Activated naive CD4-positive, alpha-beta T cell treated with anti-CD3 and anti-CD28 coated beads, Interleukin-2, amount 10 ng/mL, durations not matched to agents 7 days and 5 days (primary cell): Measurements from ENCODE around the gene ISM1.

Experiments
- CTCF ChIA-PET: fragments of 350-600 bp; sonication (Branson Sonifier 250); formaldehyde crosslinking; loops from one replicate; lab custom pipeline; 2021; ENCODE audit warnings: antibody characterized with exemption; lab: Charles Lee
- DNase-seq: peaks from one replicate; pipeline ENCODE4 v3.0.0-alpha.2; 2020
- H3K27ac Mint-ChIP-seq: one replicate; pipeline ENCODE4 v1.8.0; 2021; ENCODE audit warnings: mild to moderate bottlenecking, moderate library complexity, mixed read lengths
- H3K27me3 Mint-ChIP-seq: one replicate; pipeline ENCODE4 v1.8.0; 2021; ENCODE audit warnings: mild to moderate bottlenecking, mixed read lengths
- H3K36me3 Mint-ChIP-seq: one replicate; pipeline ENCODE4 v1.8.0; 2021; ENCODE audit warnings: mixed read lengths
- H3K4me1 Mint-ChIP-seq: one replicate; pipeline ENCODE4 v1.8.0; 2021; ENCODE audit warnings: mixed read lengths
- H3K4me3 Mint-ChIP-seq: one replicate; pipeline ENCODE4 v1.8.0; 2021; ENCODE audit warnings: mild to moderate bottlenecking, moderate library complexity, mixed read lengths
- H3K9me3 Mint-ChIP-seq: one replicate; pipeline ENCODE4 v1.8.0; 2021; ENCODE audit warnings: mixed read lengths

ISM1 gene

DNA sequence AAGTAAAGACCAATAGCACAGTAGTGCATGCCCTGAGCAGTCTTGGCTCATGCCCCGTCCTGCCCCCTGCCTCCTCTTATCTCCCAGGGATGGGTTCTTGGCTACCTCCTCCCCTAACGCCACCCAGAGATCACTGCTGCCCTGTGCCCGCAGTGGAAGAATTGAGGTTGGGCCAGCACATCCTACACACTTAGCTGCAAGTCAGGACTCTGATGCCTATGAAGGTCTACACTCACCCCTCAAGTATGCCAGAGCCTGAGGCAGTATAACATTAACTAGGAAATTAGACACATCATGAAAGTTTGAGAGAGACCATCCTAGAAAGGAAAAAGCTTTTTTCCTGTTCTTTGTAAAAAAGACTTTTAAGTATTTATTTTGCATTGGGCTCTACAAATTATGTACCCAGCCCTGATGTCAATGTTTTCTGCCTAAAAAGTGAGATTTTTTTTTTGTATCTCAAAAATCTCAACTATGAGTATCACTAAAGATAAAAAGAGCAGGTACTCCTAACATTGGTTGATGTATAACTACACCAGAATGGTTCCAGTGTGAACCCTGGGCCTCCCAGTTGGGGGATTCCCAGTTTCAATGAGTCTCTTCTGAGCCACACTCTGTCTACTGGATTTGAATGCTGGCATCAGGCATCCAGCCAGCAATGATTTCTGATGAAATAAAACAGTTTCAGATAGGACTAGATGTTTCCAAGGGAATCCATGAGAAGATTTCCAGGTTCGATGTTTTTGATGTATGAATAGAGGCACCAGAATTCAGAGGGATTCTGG lies 115.4 kb downstream of the ISM1 start:
- no peaks in the 10 kb centered on the region for H3K27me3 Mint-ChIP-seq
- no peaks in the 10 kb centered on the region for H3K4me1 Mint-ChIP-seq
- no peak for DNase-seq
- CTCF ChIA-PET: no interaction called here
- no peaks in the 10 kb centered on the region for H3K9me3 Mint-ChIP-seq
- H3K4me3 Mint-ChIP-seq: no peak overlapping the region
- no peaks in the 10 kb centered on the region for H3K36me3 Mint-ChIP-seq
- no peak overlapping the region for H3K27ac Mint-ChIP-seq

DNA sequence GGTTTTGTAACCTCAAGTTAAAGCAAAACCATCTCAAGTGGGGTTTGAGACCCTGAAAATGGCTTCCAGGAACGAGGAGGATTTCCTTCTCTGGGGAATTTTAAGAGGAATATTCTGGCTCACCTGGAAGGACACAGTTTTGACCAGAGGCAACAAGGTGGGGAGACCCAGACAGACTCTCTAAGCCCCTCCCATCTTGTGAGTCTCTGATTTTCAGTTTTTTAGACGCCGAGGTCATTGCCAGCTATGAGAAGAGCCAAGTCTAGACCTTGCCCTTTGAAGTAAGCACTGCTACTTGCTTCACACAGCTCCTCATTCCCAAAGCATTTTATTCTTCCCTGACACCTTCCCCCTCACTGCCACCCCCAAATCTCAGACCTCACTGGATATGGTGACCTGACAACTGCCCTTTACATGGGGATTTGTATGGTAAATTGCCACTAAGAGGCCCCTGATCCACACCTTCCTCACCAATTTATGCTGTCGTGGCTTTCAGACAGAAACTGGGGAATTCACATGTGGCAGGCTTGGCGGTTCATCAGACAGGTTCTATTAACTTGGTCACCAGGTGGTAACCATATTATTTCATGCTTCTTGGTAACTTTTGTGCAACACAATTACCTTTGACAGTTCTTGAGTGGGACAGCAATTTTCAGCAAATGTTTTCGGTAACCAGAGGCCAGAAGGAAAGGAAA lies 116.2 kb downstream of the ISM1 start:
- no peak for DNase-seq
- no peak overlapping the region for H3K27ac Mint-ChIP-seq
- H3K4me1 Mint-ChIP-seq: no peaks in the 10 kb centered on the region
- H3K27me3 Mint-ChIP-seq: no peaks in the 10 kb centered on the region
- CTCF ChIA-PET: no interaction called here
- no peaks in the 10 kb centered on the region for H3K9me3 Mint-ChIP-seq
- H3K36me3 Mint-ChIP-seq: no peaks in the 10 kb centered on the region
- H3K4me3 Mint-ChIP-seq: no peak overlapping the region

- CTCF ChIA-PET: interaction anchor here (0.7 kb wide), 1 partner anchor 16 kb away, joined by 3 read pairs; no protein-coding TSS in a partner anchor
- H3K27ac Mint-ChIP-seq: no peak overlapping the region
- H3K4me3 Mint-ChIP-seq: no peak overlapping the region
- no peaks in the 10 kb centered on the region for H3K4me1 Mint-ChIP-seq
- no peaks in the 10 kb centered on the region for H3K36me3 Mint-ChIP-seq
- no peak for DNase-seq
- no peaks in the 10 kb centered on the region for H3K9me3 Mint-ChIP-seq
- H3K27me3 Mint-ChIP-seq: no peaks in the 10 kb centered on the region
Observed at GRCh38 chr20:13338097-13338661, 117.1 kb downstream of the ISM1 start.

DNA sequence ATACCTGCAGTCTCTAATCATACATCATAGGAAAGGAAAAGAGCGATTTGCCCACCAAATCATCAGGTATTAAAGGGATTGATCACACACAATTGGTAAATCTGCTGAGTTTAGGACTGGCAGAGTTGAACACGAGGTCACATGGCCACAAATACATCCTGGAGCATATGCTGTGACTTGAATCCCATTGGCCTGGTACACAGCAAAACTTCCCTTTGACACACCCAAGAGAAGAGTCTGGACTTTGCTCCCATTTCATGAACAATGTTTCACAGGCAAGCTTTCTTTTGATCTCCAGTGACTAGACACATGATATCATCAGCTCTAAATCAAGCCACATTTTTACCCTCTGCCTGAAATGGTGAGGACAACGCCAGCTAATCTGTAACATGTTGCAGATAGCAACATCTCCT lies 117.9 kb downstream of the ISM1 start:
- no peaks in the 10 kb centered on the region for H3K4me1 Mint-ChIP-seq
- no peaks in the 10 kb centered on the region for H3K27me3 Mint-ChIP-seq
- H3K9me3 Mint-ChIP-seq: no peaks in the 10 kb centered on the region
- H3K4me3 Mint-ChIP-seq: no peak overlapping the region
- CTCF ChIA-PET: no interaction called here
- no peaks in the 10 kb centered on the region for H3K36me3 Mint-ChIP-seq
- DNase-seq: no peak
- no peak overlapping the region for H3K27ac Mint-ChIP-seq

DNA sequence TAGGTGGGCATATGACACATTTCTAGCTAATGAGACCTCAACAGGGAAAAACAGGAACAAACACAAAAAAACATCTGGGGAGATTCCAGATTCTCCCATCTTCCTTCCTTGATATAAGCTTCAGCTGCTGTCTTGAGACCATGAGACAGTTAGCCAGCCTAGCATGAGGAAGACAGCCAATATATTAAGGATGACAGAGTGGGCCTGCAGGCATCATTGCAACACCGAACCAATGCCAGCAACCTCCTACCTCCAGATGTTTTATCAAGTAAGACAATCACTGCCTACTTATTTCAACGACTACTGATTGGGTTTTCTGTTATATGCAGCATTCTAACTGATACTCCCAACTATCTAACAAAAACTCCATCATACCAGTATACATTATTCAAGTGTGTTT lies 119.0 kb downstream of the ISM1 start:
- no peak overlapping the region for H3K27ac Mint-ChIP-seq
- CTCF ChIA-PET: no interaction called here

GRCh38 chr20:13341737-13342393 lies 120.8 kb downstream of the ISM1 start:
- H3K27me3 Mint-ChIP-seq: no peaks in the 10 kb centered on the region
- CTCF ChIA-PET: no interaction called here
- no peaks in the 10 kb centered on the region for H3K36me3 Mint-ChIP-seq
- no peaks in the 10 kb centered on the region for H3K4me1 Mint-ChIP-seq
- no peak overlapping the region for H3K4me3 Mint-ChIP-seq
- DNase-seq: no peak
- no peaks in the 10 kb centered on the region for H3K9me3 Mint-ChIP-seq
- H3K27ac Mint-ChIP-seq: no peak overlapping the region

More for the DNA sequence above, 119.0 kb downstream of the ISM1 start:
- no peaks in the 10 kb centered on the region for H3K4me1 Mint-ChIP-seq
- H3K4me3 Mint-ChIP-seq: no peak overlapping the region
- H3K9me3 Mint-ChIP-seq: no peaks in the 10 kb centered on the region
- no peak for DNase-seq
- H3K36me3 Mint-ChIP-seq: no peaks in the 10 kb centered on the region
- H3K27me3 Mint-ChIP-seq: no peaks in the 10 kb centered on the region

GRCh38 chr20:13342469-13343242 lies 121.6 kb downstream of the ISM1 start:
- CTCF ChIA-PET: no interaction called here
- no peak for DNase-seq
- Mint-ChIP-seq H3K36me3 (no peaks in the 10 kb centered on the region), H3K9me3 (no peaks in the 10 kb centered on the region), H3K27me3 (no peaks in the 10 kb centered on the region), H3K27ac (no peak overlapping the region), H3K4me1 (no peaks in the 10 kb centered on the region), H3K4me3 (no peak overlapping the region)

DNA sequence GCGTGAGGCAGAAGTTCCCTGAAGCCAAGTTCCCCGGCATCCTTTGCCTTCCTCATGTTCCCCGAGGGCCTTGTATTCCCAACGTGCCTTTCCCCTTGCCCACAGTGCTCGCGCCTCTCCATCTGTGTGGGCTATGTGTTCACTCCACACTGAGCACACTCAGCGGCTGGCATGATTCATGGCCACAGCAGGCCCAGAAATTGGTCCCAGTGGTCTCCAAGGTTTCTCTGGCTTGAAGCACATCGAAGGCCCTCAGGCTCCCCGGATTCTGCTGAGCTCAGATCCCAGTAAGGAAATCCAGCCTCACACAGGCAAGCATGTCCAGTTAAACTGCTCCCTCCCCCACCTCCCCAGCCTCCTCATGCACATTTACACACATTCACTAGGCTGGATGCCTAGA lies 123.6 kb downstream of the ISM1 start:
- Mint-ChIP-seq H3K9me3 (no peaks in the 10 kb centered on the region), H3K27me3 (no peaks in the 10 kb centered on the region), H3K4me3 (no peak overlapping the region), H3K36me3 (no peaks in the 10 kb centered on the region), H3K4me1 (no peaks in the 10 kb centered on the region), H3K27ac (no peak overlapping the region)
- DNase-seq: no peak
- CTCF ChIA-PET: no interaction called here

GRCh38 chr20:13348311-13349234 lies 127.5 kb downstream of the ISM1 start:
- Mint-ChIP-seq H3K4me3 (no peak overlapping the region), H3K27ac (no peak overlapping the region), H3K9me3 (no peaks in the 10 kb centered on the region), H3K4me1 (no peaks in the 10 kb centered on the region), H3K27me3 (no peaks in the 10 kb centered on the region), H3K36me3 (no peaks in the 10 kb centered on the region)
- DNase-seq: no peak
- CTCF ChIA-PET: no interaction called here

DNA sequence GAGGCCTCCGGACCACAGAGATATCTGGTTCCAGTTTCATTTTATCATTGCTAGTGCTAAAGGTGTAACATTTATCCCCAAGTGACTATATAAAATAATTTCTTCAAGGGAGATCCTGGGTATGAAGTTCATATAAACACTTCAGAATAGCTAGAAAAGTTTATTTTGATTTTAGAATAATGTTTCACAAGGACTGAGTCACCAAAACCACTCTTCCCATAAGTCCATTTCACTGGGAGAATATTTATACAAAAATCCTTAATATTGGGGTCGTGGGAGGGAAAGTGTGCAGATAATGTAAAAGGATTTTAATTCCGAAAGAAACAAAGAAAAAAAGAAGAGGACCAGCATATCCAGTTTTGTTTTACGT lies 128.1 kb downstream of the ISM1 start:
- Mint-ChIP-seq H3K9me3 (no peaks in the 10 kb centered on the region), H3K4me1 (no peaks in the 10 kb centered on the region), H3K36me3 (no peaks in the 10 kb centered on the region), H3K27ac (no peak overlapping the region), H3K4me3 (no peak overlapping the region), H3K27me3 (no peaks in the 10 kb centered on the region)
- DNase-seq: no peak
- CTCF ChIA-PET: no interaction called here
